Upper lobe of left lung (tissue), 6 donors: ENCODE measurements around the gene JARID2. TPM values are rescaled to one million over a fixed set of nuclear protein-coding genes. Genes with fewer than 3 reads are reported as not detected.

Source experiments
- ATAC-seq, 2 donors: fragments of 200-7000 bp; cut with Tn5 transposase; one replicate each; pipeline ENCODE4 v1.9.1; 2022; ENCODE audit warnings: mild to moderate bottlenecking in 2 of 2, moderate library complexity in 2 of 2; ENCODE audit not compliant: low FRiP score in 2 of 2
- DNase-seq, 2 donors: peaks; one replicate each; pipeline ENCODE4 v3.0.0-alpha.2; 2019 to 2020
- H3K27ac ChIP-seq, 4 donors: fragments of 200-600 bp; sonication (generic); one replicate each; pipeline ENCODE4 v1.5.1; 2016 to 2019
- H3K27me3 ChIP-seq, 4 donors: fragments of 200-600 bp; sonication (generic); one replicate each; pipeline ENCODE4 v1.5.1; 2017 to 2019
- H3K36me3 ChIP-seq, 4 donors: fragments of 200-600 bp; sonication (generic); one replicate each; pipeline ENCODE4 v1.5.1; 2016 to 2019
- H3K4me1 ChIP-seq, 4 donors: fragments of 200-600 bp; sonication (generic); one replicate each; pipeline ENCODE4 v1.5.1; 2018 to 2019
- H3K4me3 ChIP-seq, 4 donors: fragments of 200-600 bp; sonication (generic); one replicate each; pipeline ENCODE4 v1.5.1; 2017 to 2019; ENCODE audit warnings: mild to moderate bottlenecking in 2 of 4, moderate library complexity in 1 of 4
- H3K9me3 ChIP-seq, 4 donors: fragments of 200-600 bp; sonication (generic); one replicate each; pipeline ENCODE4 v1.5.1; 2018 to 2019
- CTCF ChIP-seq, 6 experiments: fragments of 450-650 bp in 4 of 6; fragments of 200-600 bp in 2 of 6; sonication (generic) in 2 of 6; IDR thresholded peaks; one replicate each; pipeline ENCODE4 v1.5.1; 2016 to 2019; ENCODE audit warnings: antibody characterized with exemption in 6 of 6
- EP300 ChIP-seq, 4 donors: sonication (generic); formaldehyde crosslinking; IDR thresholded peaks; one replicate each; pipeline ENCODE4 v1.5.1; 2017; ENCODE audit warnings: antibody characterized with exemption in 4 of 4, control low read depth in 2 of 4
- POLR2A ChIP-seq, 4 donors: fragments of 450-650 bp; IDR thresholded peaks; one replicate each; pipeline ENCODE4 v1.5.1; 2016 to 2017; ENCODE audit warnings: antibody characterized with exemption in 4 of 4, mild to moderate bottlenecking in 2 of 4
- POLR2AphosphoS5 ChIP-seq, 2 donors: sonication (generic); formaldehyde crosslinking; IDR thresholded peaks; one replicate each; pipeline ENCODE4 v1.5.1; 2017; ENCODE audit warnings: antibody characterized with exemption in 2 of 2
- WGBS, 2 donors: methylation state at CpG; one replicate each; pipeline ENCODE4 v1.1.5; 2017 to 2018; 5-methylcytosine and 5-hydroxymethylcytosine counted together
- total RNA-seq, 6 donors: library from RNA; depleted of rRNA in 4 of 6; stranded (reverse); fragments of >200 nt in 4 of 6; gene quantifications; one replicate each; pipeline versions ENCODE4 v1.1.0 to v1.2.1, GENCODE V29; 2016 to 2021
- donor health status: DM: no; HTN: no; CAD: no; lungs with moderate emphysema.
- donor health status: DM: no; HTN: yes; CAD: no; lungs with severe emphysema.

Gene JARID2
- total RNA-seq, 6 donors from 2014 or later = 9.6 to 37.7 (median 16.4) TPM

GRCh38 chr6:15370733-15371671, 125.1 kb downstream of the JARID2 start:
- TF ChIP-seq POLR2AphosphoS5 (IDR thresholded peaks at IDR 0.05) (no peak), EP300 (IDR thresholded peaks at IDR 0.05) (no peak), POLR2A (IDR thresholded peaks at IDR 0.05) (no peak), CTCF (IDR thresholded peaks at IDR 0.05) (no peak)
- no peak overlapping the region for H3K4me3 ChIP-seq
- peaks cover 0 to 7% (median 0%) of the 10 kb centered on the region in 4 donors for H3K36me3 ChIP-seq
- ATAC-seq = no peak
- no peaks in the 10 kb centered on the region for H3K9me3 ChIP-seq
- no peak for DNase-seq
- H3K4me1 ChIP-seq = peaks cover 12 to 54% (median 29%) of the 10 kb centered on the region in 4 donors
- WGBS, 2 donors = 58% methylated on average over 4 of the region's 4 CpGs
- no peak overlapping the region for H3K27ac ChIP-seq
- no peaks in the 10 kb centered on the region for H3K27me3 ChIP-seq

- no peak for ATAC-seq
- Histone ChIP-seq H3K27ac (no peak overlapping the region), H3K36me3 (peaks cover 0 to 7% (median 0%) of the 10 kb centered on the region in 4 donors), H3K4me3 (no peak overlapping the region), H3K27me3 (no peaks in the 10 kb centered on the region), H3K9me3 (no peaks in the 10 kb centered on the region), H3K4me1 (peaks cover 9 to 35% (median 14%) of the 10 kb centered on the region in 4 donors)
- no peak for DNase-seq
- 96 to 97% methylated on average over 2 of the region's 2 CpGs for WGBS, 2 donors
- no peak for TF ChIP-seq EP300 (IDR thresholded peaks at IDR 0.05)
- no peak for TF ChIP-seq CTCF (IDR thresholded peaks at IDR 0.05)
- TF ChIP-seq POLR2A (IDR thresholded peaks at IDR 0.05) = no peak
- no peak for TF ChIP-seq POLR2AphosphoS5 (IDR thresholded peaks at IDR 0.05)
Measured at GRCh38 chr6:15372932-15373331, 127.1 kb downstream of the JARID2 start.

- no peak for DNase-seq
- peaks cover 0 to 7% (median 0%) of the 10 kb centered on the region in 4 donors for H3K36me3 ChIP-seq
- no peak for TF ChIP-seq EP300 (IDR thresholded peaks at IDR 0.05)
- no peak for TF ChIP-seq CTCF (IDR thresholded peaks at IDR 0.05)
- H3K27me3 ChIP-seq = no peaks in the 10 kb centered on the region
- no peak overlapping the region for H3K4me3 ChIP-seq
- WGBS, 2 donors = 90 to 93% methylated on average over 7 of the region's 7 CpGs
- peaks cover 8 to 29% (median 10%) of the 10 kb centered on the region in 4 donors for H3K4me1 ChIP-seq
- no peak for ATAC-seq
- H3K27ac ChIP-seq = no peak overlapping the region
- H3K9me3 ChIP-seq = no peaks in the 10 kb centered on the region
Measured at GRCh38 chr6:15374119-15374518, 128.2 kb downstream of the JARID2 start.

GRCh38 chr6:15375018-15375417, 129.1 kb downstream of the JARID2 start:
- H3K4me3 ChIP-seq = no peak overlapping the region
- peaks cover 0 to 7% (median 0%) of the 10 kb centered on the region in 4 donors for H3K36me3 ChIP-seq
- no peak for ATAC-seq
- WGBS, 2 donors = 96 to 100% methylated on average over 2 of the region's 2 CpGs
- DNase-seq = no peak
- H3K4me1 ChIP-seq = peaks cover 8 to 27% (median 12%) of the 10 kb centered on the region in 4 donors
- H3K9me3 ChIP-seq = no peaks in the 10 kb centered on the region
- no peaks in the 10 kb centered on the region for H3K27me3 ChIP-seq
- TF ChIP-seq CTCF (IDR thresholded peaks at IDR 0.05) (no peak), POLR2AphosphoS5 (IDR thresholded peaks at IDR 0.05) (no peak), EP300 (IDR thresholded peaks at IDR 0.05) (no peak), POLR2A (IDR thresholded peaks at IDR 0.05) (no peak)
- H3K27ac ChIP-seq = no peak overlapping the region
